Measurements from ENCODE around the gene SMTNL2.
"Not testable (repeated sequence)": the region's sequence is repeated elsewhere in the genome, so short reads cannot be mapped to it uniquely, and the experiment has no call there.

SMTNL2 gene

GRCh38 chr17:4634976-4635375, 50.6 kb downstream of the SMTNL2 start:
- no peak for DNase-seq (ENCODE audit: low spot score)

GRCh38 chr17:4635823-4636375, 51.6 kb downstream of the SMTNL2 start:
- DNase-seq (ENCODE audit: low spot score) = no peak

- no peak for DNase-seq (ENCODE audit: low spot score)
Measured at GRCh38 chr17:4636474-4637100, 52.3 kb downstream of the SMTNL2 start.

- DNase-seq (ENCODE audit: low spot score) = not testable (repeated sequence)
Measured at GRCh38 chr17:4638766-4639165, 54.4 kb downstream of the SMTNL2 start.

- DNase-seq (ENCODE audit: low spot score) = not testable (repeated sequence)
Measured at GRCh38 chr17:4639301-4640059, 55.2 kb downstream of the SMTNL2 start.

DNA sequence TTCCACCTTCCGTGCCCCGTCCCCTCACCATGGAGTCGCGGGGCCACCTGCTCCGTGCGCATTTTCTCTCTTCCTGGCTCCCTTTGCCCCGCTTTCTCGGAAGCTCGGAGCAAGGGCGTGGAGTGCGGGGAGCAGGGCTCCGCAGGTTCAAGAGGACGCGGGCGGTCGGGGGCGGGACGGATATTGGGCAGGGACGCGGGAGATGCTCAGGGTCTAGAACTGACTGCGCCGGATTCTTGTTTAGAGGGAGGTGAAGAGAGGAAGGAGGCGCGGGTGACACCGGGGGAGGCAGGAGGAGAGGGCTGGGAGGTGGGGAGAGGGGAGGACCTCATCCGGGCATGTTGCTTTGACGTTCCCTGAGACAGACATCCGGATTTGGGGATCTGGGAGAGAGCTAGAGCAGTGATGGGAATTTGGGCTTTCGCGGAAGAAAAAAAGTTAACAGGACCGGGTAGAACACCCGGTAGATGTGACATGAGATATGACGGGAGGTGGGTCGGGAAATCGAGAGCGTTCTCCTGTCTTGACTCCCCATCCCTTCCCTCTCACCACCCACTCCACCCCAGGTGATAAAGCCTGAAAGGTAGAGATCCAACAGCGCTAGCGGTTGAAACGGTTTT, 56.4 kb downstream of the SMTNL2 start:
- not testable (repeated sequence) for DNase-seq (ENCODE audit: low spot score)

GRCh38 chr17:4641297-4642195, 57.2 kb downstream of the SMTNL2 start, which contains the start of gene ALOX15:
Gene ALOX15, minus strand, starts transcription at chr17:4641678. Its CDS starts 27 bp downstream, at chr17:4641651.
- no peak for DNase-seq (ENCODE audit: low spot score)

DNA sequence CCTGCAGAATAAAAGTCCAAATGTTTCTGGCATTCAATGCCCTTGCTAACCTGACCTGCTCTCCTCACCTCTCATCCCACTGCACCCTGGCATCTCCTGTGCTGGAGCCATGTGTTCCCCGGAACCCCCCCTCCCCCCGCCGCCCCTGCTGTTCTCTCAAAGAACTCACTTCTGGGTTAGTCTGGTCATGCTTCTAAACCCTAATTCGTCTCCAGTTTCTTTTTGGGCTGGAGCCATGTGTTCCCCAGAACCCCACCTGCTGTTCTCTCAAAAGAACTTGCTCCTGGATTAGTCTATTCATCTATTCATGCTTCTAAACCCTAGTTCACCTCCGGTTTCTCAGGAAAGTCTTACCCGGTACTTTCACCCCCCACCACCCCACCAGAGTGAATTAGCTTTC, 58.0 kb downstream of the SMTNL2 start:
- DNase-seq (ENCODE audit: low spot score) = no peak

DNA sequence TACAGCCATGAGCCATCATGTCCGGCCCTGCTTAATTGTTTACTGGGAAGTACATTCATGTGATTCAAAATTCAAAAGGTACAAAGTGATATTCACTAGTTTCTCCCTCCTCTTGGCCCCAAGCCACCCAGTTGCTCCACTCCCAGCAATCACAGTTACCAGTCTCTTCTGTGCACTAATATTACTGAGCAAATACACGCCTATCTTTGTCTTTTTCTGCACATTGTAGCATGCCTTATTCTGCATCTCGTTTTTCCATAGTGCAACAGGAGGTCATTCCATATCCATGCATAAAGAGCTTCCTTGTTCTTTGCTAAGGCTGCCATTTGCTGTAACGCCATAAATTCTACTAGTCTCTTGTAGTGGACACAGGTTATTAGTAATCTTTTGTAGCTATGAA, 59.3 kb downstream of the SMTNL2 start:
- no peak for DNase-seq (ENCODE audit: low spot score)

DNA sequence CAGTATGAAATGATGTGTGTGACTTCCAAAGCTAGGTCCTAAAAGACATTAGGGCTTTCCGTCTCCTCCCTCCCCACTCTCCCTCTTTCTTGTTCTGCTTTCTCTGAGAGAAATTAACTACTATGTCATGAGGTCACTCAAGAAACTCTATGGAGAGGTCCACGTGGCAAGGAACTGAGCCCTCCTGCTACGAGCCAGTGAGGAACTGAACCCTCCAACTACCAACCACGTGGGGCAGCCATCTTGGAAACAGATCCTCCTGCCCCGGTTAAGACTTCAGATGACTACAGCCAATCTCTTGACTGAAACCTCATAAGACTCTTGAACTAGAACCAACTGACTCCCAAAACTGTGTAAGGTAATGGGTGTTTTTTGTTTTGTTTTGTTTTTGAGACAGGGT, 61.3 kb downstream of the SMTNL2 start:
- no peak for DNase-seq (ENCODE audit: low spot score)

DNA sequence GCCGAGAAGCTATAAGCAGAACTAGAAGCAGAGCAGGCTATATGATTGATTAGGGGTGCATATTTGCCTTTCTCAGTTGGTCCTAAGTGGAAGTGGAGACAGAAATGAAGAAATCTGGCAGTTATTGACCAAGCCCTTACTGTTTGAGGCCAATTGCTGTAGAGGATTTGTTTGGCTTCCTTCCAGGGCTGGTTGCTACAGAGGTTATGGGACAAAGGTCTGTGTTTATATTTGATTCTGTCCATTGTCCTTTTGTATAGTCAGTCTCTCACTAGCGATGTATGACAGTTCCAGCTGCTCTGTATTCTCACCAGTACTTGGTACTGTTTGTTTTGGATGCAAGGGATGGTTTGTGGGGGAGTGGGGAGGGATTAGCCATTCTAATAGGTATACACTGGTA, 64.4 kb downstream of the SMTNL2 start:
- DNase-seq (ENCODE audit: low spot score) = no peak

- no peak for DNase-seq (ENCODE audit: low spot score)
Measured at GRCh38 chr17:4652997-4653396, 68.7 kb downstream of the SMTNL2 start.

DNA sequence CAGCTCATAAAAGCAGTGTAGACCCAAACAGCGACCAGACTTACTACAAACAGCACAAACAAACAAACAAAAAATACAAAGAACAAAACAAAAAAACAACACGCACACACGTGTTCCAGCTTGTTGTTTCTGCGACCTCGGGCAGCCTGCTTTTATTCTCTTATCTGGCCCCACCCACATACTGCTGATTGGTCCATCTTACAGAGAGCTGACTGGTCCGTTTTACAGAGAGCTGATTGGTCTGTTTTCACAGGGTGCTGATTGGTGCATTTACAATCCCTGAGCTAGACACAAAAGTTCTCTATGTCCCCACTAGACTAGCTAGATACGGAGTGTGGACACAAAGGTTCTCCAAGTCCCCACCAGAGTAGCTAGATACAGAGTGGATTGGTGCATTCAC, 71.6 kb downstream of the SMTNL2 start:
- DNase-seq (ENCODE audit: low spot score) = not testable (repeated sequence)

- no peak for DNase-seq (ENCODE audit: low spot score)
Measured at GRCh38 chr17:4657678-4658077, 73.3 kb downstream of the SMTNL2 start.
